GM18498 (cell line): ENCODE results near the gene EPN2.

Experiments
- ATAC-seq: cut with Tn5 transposase; IDR thresholded peaks from one replicate; pipeline ENCODE4 v1.9.1; 2021; ENCODE audit warnings: mild to moderate bottlenecking, moderate library complexity; ENCODE audit not compliant: unreplicated experiment

The EPN2 gene

DNA sequence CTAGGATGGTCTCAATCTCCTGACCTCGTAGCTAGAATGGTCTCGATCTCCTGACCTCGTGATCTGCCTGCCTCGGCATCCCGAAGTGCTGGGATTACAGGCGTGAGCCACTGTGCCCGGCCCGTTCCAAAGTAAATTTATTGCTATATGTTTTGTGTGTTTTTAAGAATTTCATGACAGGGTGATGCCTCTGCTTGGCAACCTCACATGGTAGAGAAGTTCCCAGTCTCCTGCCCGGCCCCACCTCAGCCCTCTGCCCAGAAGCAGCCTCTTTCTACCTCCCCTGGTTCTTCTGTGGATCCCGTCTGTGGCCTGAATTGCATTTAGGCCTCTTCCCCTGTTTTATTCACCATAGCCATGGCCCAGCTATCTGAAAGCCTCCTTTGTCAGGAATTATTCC is 70.4 kb downstream of the EPN2 start:
- no peak for ATAC-seq

GRCh38 chr17:19308398-19308797 is 71.2 kb downstream of the EPN2 start:
- no peak for ATAC-seq

DNA sequence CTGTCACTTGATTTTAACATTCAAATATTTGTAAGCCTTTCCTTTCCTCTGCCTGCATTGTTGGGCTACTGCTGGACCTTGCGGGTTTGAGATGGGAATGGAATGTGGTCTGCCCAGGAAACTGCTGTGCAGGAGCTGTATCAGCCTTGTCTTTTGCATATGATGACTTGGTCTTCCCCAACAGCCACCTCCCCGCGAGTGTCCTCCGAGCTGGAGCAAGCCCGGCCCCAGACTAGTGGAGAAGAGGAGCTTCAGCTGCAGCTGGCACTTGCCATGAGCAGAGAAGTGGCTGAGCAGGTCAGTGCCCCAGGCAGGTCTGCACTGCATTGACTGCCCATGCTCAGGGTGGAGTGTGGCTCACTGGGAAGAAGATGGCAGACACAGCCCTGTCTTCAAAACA is 72.5 kb downstream of the EPN2 start:
- ATAC-seq = no peak

GRCh38 chr17:19310151-19310550 is 73.0 kb downstream of the EPN2 start:
- ATAC-seq = no peak

DNA sequence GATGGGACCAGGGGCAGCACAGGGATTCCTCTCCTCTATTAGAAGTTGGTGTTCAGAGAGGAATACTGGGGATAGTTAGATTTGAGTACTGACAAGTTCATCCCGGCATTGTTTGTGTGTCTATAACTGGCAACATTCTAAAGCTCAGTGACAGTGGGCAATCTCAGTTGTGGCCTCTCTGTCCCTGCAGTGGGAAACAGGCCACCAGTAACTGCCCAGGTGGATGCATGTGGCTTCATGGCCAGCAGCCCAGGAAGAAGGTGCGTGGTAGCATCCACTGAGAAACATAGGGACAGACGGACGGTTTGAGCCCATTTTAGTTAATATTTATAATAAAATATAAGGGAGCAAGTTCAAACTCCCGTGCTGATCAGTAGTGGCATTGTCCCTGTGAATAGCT is 73.8 kb downstream of the EPN2 start:
- no peak for ATAC-seq

GRCh38 chr17:19311421-19312215 is 74.5 kb downstream of the EPN2 start:
- no peak for ATAC-seq

- no peak for ATAC-seq
These were observed 75.2 kb downstream of the EPN2 start for GRCh38 chr17:19312406-19312805.

DNA sequence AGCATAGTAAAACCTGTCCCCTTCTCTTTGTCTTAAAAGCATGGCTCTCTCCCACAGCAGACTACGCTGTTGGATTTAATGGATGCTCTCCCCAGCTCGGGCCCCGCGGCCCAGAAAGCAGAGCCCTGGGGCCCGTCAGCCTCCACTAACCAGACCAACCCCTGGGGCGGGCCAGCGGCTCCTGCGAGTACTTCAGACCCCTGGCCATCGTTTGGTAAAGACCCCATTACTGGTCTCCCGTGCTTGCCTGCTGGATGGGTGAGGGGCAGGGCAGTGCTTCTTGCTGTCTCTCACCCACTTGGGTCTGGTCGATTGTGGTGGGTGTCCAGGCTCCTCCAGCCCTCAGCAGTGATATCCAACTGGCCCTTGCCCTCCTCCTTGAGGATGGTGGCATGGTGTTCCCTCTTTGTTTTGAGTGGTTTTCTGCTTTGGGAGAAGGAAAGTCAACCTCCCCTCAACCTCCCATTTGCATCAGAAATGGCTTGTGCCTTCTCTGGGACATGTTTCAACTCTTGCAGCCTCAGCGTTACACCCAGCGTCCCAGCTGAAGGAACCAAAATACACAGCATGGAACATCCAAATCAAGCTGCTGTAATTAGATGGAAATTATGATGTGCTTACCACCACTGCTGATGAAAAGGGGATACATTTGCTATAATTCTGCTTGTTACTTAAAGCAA is 76.0 kb downstream of the EPN2 start:
- ATAC-seq = no peak

- ATAC-seq = no peak
These were observed 76.8 kb downstream of the EPN2 start for GRCh38 chr17:19313746-19314651.

DNA sequence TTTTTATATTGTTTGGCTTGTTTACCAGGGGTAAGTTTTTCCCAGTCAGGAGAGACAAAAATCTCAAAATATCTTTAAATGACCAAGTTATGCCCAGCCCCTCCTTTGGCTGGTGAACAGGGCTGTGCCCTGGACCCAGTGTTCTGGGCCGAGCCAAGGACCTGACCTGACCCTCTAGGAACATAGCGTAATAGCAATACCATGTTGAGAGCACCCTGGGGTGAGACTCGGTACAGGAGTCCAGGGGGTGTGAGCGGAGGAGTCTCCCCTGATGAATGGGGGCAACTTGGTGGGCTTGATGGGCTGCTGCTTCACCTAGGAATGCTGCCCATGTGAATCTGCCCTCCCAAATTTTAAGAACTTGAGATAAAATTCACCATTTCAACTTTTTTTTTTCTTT is 77.9 kb downstream of the EPN2 start:
- no peak for ATAC-seq

GRCh38 chr17:19316761-19317358 is 79.7 kb downstream of the EPN2 start:
- no peak for ATAC-seq

- ATAC-seq = no peak
These were observed 80.4 kb downstream of the EPN2 start for GRCh38 chr17:19317359-19318095.

- no peak for ATAC-seq
These were observed 81.4 kb downstream of the EPN2 start for GRCh38 chr17:19318611-19319010.

DNA sequence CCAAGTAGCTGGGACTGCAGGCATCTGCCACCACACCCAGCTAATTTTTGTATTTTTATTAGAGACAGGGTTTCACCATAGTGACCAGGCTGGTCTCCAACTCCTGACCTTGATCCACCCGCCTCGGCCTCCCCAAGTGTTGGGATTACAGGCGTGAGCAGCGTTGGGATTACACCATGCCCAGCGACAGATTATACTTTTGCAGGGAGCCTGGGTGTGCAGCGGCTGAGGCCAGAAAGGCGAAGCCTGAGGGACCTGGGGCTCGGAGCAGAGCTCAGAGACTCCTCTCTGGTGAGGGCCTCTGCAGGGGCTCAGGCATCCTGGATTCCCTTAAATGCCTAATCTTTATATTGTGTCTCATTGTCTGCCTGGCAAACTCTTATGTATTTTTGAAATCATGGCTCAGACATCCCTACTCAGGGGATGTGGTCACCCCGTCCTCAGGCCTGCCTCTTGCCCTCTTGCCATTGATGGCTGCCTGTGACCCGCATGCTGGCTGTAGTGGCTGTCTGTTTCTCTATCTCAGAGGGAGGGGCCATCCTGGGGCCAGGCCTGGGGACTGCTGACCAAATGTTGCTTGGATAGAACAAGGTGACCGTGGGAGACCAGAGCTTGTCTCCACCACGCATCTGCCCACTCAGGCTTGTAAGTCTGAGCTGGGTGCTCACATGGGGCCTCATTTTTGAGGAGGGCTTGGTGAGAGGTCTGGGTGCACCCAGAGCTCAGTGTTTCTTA is 82.8 kb downstream of the EPN2 start:
- no peak for ATAC-seq

GRCh38 chr17:19320876-19321275 is 83.7 kb downstream of the EPN2 start:
- ATAC-seq = no peak

DNA sequence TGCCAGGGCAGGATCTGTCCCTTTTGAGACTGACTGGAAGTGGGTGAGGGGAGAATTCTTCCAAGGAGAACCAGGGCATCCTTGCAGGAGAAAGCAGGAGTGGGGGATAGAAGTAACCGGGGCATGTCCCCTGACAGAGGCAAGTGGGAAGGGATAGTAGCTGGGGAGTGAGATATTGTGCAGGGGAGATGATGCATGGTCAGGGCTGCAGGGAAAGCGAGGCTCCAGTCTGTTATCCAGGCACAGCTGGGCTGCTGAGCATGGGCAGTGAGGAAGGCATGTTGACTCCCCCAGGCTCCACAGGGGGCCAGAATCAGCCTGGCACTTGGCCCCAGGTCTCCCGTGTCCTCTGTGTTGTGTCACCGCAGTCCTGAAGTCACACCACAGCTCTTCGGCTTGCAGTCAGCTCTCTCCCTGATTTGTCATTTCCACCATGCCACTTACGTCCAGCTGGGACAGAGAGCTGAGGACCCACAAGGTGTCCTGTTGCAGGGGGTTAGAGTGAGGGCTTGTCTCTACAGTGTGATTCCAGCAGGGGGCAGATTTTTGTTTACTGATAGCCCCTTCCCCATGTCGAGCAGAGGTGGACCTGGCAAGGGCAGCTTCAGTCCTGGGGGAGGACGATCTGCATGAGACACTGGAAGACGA is 84.4 kb downstream of the EPN2 start:
- ATAC-seq = no peak

DNA sequence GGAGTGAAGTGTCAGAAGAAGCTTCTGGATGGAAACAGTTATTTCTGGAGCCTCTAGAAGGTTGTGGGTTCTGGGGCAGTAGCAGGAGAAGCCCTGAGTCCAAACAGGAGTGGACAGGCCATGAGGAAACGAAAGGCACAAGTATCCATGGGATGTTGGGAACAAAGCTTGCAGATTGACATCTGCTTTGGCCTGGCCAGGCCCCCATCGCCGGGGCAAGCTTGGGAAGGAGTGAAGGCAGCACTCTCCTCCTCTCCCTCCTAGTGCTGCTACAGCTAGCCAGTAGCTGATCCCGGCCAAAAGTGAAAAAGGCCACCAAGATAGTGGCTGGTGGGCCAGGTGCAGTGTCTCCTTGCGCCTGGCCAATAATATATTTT is 85.0 kb downstream of the EPN2 start:
- ATAC-seq = no peak

DNA sequence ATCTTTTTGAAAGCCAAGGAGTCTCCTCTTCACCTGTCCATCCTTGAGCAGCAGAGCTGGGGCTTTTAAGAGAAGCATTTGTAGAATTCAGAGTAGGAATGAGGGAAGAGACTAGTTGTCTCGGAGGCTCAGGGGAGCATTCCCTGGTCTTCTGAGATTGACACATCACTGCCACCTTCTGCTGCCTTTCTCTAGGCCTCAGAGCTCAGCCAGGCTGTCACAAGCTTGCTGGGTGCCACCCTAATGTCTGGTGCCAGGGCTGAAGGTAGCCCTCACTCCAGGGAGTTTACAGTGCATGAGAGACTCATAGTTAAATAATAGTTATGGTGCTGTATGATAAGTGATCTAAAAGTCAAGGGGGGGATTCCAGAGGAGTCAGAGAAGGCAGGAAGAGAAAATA is 85.7 kb downstream of the EPN2 start:
- no peak for ATAC-seq

DNA sequence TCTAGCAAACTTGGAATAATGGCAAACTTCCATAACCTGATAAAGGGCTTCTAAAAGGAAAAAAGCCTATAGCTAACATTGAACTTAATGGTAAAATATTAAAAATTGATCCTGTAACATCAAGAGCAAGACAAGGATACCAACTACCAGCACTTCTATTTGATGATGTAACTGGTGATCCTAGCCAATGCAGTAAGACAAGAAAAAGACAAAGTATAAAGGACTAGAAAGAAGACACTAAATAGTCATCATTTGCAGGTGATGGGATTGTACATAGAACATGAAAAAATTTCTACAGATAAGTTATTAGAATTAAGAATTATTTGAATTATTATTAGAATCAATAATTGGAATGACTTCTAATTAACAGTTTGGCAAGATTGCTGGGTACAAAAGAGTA is 88.4 kb downstream of the EPN2 start:
- no peak for ATAC-seq
